ENCODE measurements around the gene TRABD2B. TPM values are rescaled to one million over a fixed set of nuclear protein-coding genes. Genes with fewer than 3 reads are reported as not detected.

TRABD2B gene
- total RNA-seq, 2 donors from 2014 or later = 3.1 to 8.1 TPM

- no peak overlapping the region for H3K4me3 ChIP-seq
- H3K27me3 ChIP-seq = no peaks in the 10 kb centered on the region
- H3K27ac ChIP-seq = no peak overlapping the region
- peaks cover 0 to 33% of the 10 kb centered on the region in 2 donors for H3K4me1 ChIP-seq
- H3K36me3 ChIP-seq = no peaks in the 10 kb centered on the region
- TF ChIP-seq, protein P1, sequence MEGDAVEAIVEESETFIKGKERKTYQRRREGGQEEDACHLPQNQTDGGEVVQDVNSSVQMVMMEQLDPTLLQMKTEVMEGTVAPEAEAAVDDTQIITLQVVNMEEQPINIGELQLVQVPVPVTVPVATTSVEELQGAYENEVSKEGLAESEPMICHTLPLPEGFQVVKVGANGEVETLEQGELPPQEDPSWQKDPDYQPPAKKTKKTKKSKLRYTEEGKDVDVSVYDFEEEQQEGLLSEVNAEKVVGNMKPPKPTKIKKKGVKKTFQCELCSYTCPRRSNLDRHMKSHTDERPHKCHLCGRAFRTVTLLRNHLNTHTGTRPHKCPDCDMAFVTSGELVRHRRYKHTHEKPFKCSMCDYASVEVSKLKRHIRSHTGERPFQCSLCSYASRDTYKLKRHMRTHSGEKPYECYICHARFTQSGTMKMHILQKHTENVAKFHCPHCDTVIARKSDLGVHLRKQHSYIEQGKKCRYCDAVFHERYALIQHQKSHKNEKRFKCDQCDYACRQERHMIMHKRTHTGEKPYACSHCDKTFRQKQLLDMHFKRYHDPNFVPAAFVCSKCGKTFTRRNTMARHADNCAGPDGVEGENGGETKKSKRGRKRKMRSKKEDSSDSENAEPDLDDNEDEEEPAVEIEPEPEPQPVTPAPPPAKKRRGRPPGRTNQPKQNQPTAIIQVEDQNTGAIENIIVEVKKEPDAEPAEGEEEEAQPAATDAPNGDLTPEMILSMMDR (IDR thresholded peaks at IDR 0.05) = no peak
- DNase-seq (ENCODE audit: low spot score) = no peak
- H3K9me3 ChIP-seq = no peaks in the 10 kb centered on the region
These were observed 203.1 kb downstream of the TRABD2B start for GRCh38 chr1:47794081-47794480.

DNA sequence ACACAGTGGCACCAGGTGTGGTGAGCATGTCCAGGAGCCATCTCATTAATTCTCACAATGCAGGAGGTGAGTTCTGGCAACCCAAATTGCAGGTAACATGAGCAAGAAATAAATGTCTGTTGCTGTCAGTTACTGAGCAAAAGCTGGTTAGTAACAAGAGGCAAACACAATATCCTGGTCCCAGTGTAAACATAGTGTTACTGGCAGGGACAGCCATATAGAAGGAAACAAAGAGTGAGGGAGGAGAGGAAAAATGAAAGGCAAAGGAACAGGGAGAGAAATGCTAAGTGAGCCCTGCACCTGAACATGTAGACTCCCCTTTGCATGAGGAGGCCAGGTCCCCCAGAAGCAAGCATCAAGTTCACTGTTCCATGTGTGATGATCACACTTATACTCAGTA, 203.6 kb downstream of the TRABD2B start:
- Histone ChIP-seq H3K27me3 (no peaks in the 10 kb centered on the region), H3K36me3 (no peaks in the 10 kb centered on the region), H3K4me1 (peaks cover 0 to 33% of the 10 kb centered on the region in 2 donors), H3K9me3 (no peaks in the 10 kb centered on the region), H3K27ac (no peak overlapping the region), H3K4me3 (no peak overlapping the region)
- DNase-seq (ENCODE audit: low spot score) = no peak
- TF ChIP-seq, protein P1 (IDR thresholded peaks at IDR 0.05) = no peak

- Histone ChIP-seq H3K9me3 (no peaks in the 10 kb centered on the region), H3K27ac (no peak overlapping the region), H3K27me3 (no peaks in the 10 kb centered on the region), H3K36me3 (no peaks in the 10 kb centered on the region), H3K4me3 (no peak overlapping the region), H3K4me1 (peaks cover 0 to 33% of the 10 kb centered on the region in 2 donors)
- DNase-seq (ENCODE audit: low spot score) = no peak
- TF ChIP-seq, protein P1 (IDR thresholded peaks at IDR 0.05) = no peak
These were observed 204.4 kb downstream of the TRABD2B start for GRCh38 chr1:47792779-47793178.

GRCh38 chr1:47791879-47792608, 205.1 kb downstream of the TRABD2B start:
- TF ChIP-seq, protein P1 (IDR thresholded peaks at IDR 0.05) = no peak
- Histone ChIP-seq H3K9me3 (no peaks in the 10 kb centered on the region), H3K4me3 (no peak overlapping the region), H3K4me1 (peaks cover 0 to 27% of the 10 kb centered on the region in 2 donors), H3K36me3 (no peaks in the 10 kb centered on the region), H3K27ac (no peak overlapping the region), H3K27me3 (no peaks in the 10 kb centered on the region)
- DNase-seq (ENCODE audit: low spot score) = no peak

GRCh38 chr1:47788761-47789160, 208.4 kb downstream of the TRABD2B start:
- H3K4me3 ChIP-seq = no peak overlapping the region
- DNase-seq (ENCODE audit: low spot score) = no peak
- H3K27me3 ChIP-seq = no peaks in the 10 kb centered on the region
- H3K36me3 ChIP-seq = no peaks in the 10 kb centered on the region
- TF ChIP-seq, protein P1 (IDR thresholded peaks at IDR 0.05) = no peak
- no peaks in the 10 kb centered on the region for H3K9me3 ChIP-seq
- H3K27ac ChIP-seq = no peak overlapping the region
- peaks cover 0 to 47% of the 10 kb centered on the region in 2 donors for H3K4me1 ChIP-seq

- no peak overlapping the region for H3K4me3 ChIP-seq
- peaks cover 0 to 51% of the 10 kb centered on the region in 2 donors for H3K4me1 ChIP-seq
- no peak overlapping the region for H3K27ac ChIP-seq
- TF ChIP-seq, protein P1 (IDR thresholded peaks at IDR 0.05) = no peak
- no peaks in the 10 kb centered on the region for H3K9me3 ChIP-seq
- no peaks in the 10 kb centered on the region for H3K36me3 ChIP-seq
- no peak for DNase-seq (ENCODE audit: low spot score)
- no peaks in the 10 kb centered on the region for H3K27me3 ChIP-seq
These were observed 209.6 kb downstream of the TRABD2B start for GRCh38 chr1:47787560-47787959.
